RKO (cell line): ENCODE results near the gene NPHP4.

Experiments
- DNase-seq: peaks from one replicate; pipeline ENCODE4 v3.0.0-alpha.2; 2016; ENCODE audit warnings: low spot score

NPHP4 gene

GRCh38 chr1:5891736-5892135, 100.5 kb downstream of the NPHP4 start:
- no peak for DNase-seq

GRCh38 chr1:5891137-5891536, 101.1 kb downstream of the NPHP4 start:
- DNase-seq, result no peak

DNA sequence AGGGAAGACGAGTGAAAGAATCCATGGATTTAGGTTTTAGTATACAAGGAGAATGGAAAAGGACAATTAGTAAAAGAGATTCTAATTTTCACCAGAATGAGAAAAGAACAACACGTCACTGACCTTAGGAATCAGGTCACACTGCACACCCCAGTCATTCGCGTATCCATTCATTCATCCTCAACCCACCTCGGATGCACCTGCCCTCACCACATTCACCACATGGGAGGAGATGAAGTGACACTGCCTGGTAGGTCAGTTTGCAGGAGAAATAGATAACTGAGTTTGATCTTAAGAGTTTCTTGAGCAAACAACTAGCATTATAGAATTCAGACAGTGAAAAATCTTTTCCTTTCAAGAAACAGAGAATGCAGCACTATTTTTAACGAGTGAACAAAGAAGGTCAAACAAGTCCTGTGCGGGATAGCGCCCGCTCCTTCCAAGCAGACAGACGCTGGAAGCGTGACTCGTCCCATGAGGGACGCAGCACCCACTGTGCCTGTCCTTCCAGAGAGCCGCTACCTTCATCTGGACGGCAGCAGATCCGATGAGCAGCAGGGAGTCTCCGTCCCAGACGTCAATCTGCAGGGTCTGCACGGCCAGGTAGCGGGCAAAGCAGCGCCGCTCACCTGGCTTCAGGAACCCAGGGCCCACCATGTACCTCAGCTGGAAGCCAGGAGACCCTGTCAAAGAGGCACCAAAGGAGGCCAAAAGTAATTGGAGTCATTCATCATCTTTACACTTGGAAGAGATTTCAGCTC, 101.7 kb downstream of the NPHP4 start:
- DNase-seq, result no peak

- no peak for DNase-seq
These were observed 102.3 kb downstream of the NPHP4 start for GRCh38 chr1:5889901-5890300.

DNA sequence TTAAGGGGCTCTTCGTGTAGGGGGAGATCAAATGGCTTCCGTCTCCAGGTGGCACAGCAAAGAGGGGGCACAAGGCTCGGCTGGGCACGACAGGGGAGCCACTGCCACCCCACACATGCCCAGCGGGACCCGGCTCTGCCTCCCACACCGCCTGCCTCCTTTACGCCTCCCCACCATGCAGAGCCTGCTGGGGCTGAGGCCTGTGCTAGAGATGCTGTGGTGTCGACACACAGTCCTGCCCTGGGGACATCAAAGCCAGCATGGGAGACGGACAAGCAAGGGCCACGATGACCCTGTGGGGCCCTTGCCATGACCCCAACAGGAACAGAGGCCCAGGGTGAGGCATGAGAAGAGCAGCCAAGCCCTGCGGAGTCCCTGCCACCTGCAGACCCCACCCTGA, 102.8 kb downstream of the NPHP4 start:
- no peak for DNase-seq

DNA sequence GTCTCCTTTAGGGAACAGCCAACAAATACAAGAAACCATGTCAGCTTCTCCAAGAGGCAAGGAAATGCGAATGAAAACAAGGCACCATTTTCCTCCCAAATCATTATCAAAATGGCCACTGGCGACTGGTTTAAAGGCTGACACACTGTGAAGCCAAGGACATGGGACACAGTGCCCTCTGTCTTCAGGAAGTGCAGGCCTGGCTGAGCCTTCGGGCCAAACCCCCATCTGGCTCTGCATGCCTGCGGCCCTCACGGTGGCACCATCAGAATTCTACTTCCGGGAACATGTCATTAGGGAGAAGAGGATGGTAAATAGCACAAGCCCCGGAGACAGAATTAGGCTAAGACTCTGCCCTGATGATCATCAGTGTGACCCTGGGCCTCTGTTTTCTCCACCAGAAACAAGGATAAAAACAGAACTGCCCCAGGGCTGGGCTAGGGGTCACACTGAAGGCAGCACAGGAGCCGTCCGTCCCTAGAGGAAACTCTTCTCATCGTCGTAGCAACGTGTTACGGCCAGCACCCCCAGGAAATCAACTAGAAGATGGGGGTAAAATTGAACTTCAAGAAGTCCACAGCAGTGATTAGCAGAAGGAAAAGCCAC, 103.5 kb downstream of the NPHP4 start:
- DNase-seq, result peak; percentile 8

- no peak for DNase-seq
These were observed 104.3 kb downstream of the NPHP4 start for GRCh38 chr1:5887971-5888361.

GRCh38 chr1:5887349-5887970, 104.8 kb downstream of the NPHP4 start:
- no peak for DNase-seq

- DNase-seq, result no peak
These were observed 105.5 kb downstream of the NPHP4 start for GRCh38 chr1:5886541-5887348.

DNA sequence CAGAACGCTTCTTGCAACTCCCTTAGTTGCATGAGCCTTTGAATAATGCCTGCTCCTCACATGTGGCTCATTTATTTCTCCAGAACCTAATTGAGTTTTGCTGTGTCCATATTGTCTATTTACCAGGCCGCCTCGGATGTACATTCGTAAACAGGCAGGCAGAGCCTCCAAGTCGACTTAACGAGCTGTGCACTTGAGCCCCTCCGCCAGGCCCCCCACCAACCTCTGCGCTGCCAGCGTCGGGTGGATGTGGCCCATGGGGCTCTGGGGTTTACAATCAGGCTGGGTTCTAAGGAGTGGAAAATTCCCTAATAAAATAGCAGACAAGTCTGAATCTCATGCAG, 106.1 kb downstream of the NPHP4 start:
- no peak for DNase-seq

- no peak for DNase-seq
These were observed 106.6 kb downstream of the NPHP4 start for GRCh38 chr1:5885471-5886139.

- DNase-seq, result no peak
These were observed 108.1 kb downstream of the NPHP4 start for GRCh38 chr1:5884110-5884509.

DNA sequence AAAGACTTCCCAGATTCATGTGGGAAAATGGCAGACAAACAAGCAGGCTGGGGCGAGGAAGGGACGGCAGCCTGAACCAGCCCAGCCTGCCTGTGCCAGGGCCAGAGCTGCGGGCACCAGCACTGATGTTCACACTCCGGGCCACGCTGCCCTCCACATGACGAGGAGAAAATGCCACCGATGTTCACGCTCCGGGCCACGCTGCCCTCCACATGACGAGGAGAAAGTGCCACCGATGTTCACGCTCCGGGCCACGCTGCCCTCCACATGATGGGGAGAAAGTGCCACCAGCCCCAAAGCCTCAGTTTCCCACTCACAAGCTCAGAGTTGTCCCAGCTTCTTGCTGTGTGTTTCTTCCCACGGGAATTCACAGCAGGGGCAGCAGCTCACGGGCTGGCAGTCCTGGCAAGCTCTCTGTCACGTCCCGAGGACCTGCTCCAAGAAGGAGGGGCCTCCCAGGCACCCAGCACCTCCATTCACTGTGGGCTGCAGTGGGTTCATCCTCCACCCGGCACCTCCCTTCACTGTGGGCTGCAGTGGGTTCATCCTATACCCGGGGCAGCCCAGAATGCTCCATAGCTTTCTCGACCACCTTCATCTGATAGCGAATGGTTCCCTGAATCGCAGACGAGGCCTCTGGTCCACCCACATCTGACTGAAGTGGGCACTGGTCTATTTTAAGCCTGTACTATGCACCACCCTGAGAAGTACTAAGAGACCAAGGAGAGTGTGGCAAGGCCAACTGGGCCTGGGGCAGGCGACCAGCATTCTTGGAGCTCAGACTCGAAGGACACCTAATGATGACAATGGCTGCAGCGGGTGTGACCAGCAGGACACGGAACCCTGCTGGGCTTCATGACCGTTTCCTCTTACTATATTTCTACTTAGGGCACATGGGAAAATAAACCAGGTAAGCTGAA, 108.8 kb downstream of the NPHP4 start:
- no peak for DNase-seq

- DNase-seq, result no peak
These were observed 109.7 kb downstream of the NPHP4 start for GRCh38 chr1:5882367-5883128.

DNA sequence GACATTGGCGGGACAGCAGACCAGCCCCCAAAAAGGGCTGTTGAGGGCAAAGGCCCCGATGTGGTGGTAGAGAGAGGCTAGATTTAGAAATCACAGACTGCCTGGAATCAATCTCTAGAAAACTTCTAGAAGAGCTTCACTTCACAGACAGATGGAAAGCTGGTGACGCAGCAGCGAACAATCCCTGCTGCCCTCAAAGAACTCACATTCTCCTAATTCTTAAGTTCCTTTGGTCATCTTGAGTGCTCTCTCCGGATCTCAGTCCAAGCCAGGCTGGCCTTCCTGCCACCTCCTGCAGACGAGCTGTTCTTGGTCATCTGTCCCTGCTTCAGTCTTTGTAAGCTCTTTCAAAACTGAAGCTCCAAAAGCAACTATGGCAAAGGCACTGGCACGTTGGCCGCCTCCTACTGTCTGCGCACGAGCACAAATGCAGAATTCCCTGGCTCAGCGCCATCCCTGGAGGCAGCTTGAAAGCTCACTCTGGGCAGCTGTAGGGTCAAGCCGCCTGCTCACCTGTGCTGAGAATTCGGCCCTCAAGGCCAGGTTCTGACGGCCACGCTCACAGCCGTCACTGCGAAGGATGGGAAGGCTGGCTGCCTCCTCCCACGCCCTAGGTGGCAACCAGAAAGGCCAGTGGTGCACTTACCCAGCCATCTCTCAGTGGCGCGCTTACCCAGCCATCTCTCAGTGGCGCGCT, 110.6 kb downstream of the NPHP4 start:
- DNase-seq, result no peak

- DNase-seq, result no peak
These were observed 111.4 kb downstream of the NPHP4 start for GRCh38 chr1:5880630-5881405.

- no peak for DNase-seq
These were observed 112.8 kb downstream of the NPHP4 start for GRCh38 chr1:5879421-5879820.

- DNase-seq, result no peak
These were observed 113.3 kb downstream of the NPHP4 start for GRCh38 chr1:5878971-5879370.
